SJSA1 (cell line): ENCODE data around the gene CMSS1. TPM values are rescaled to one million over a fixed set of nuclear protein-coding genes. Genes with fewer than 3 reads are reported as not detected.

Source experiments
- DNase-seq, 2 experiments: peaks; one replicate each; pipeline ENCODE4 v3.0.0-alpha.2; 2015 to 2020; ENCODE audit warnings: low spot score in 2 of 2, low read depth in 1 of 2
- H3K27ac ChIP-seq: fragments of 250-450 bp; sonication (Bioruptor Pico); 2 replicates; pipeline ENCODE4 v1.5.1; 2020; ENCODE audit warnings: mild to moderate bottlenecking, moderate library complexity
- H3K27me3 ChIP-seq: fragments of 250-450 bp; sonication (Bioruptor Pico); replicated peaks from 2 replicates; pipeline ENCODE4 v1.5.1; 2020; ENCODE audit warnings: mild to moderate bottlenecking, moderate library complexity
- H3K36me3 ChIP-seq: fragments of 250-450 bp; sonication (Bioruptor Pico); 2 replicates; pipeline ENCODE4 v1.5.1; 2020; ENCODE audit warnings: mild to moderate bottlenecking
- H3K4me1 ChIP-seq: fragments of 250-450 bp; sonication (Bioruptor Pico); replicated peaks from 2 replicates; pipeline ENCODE4 v1.6.1; 2021; ENCODE audit warnings: mild to moderate bottlenecking
- H3K4me3 ChIP-seq: fragments of 250-450 bp; sonication (Bioruptor Pico); 2 replicates; pipeline ENCODE4 v1.5.1; 2020; ENCODE audit warnings: mild to moderate bottlenecking
- H3K9me3 ChIP-seq: fragments of 250-450 bp; sonication (Bioruptor Pico); replicated peaks from 2 replicates; pipeline ENCODE4 v1.5.1; 2020; ENCODE audit warnings: mild to moderate bottlenecking
- total RNA-seq: library from RNA; depleted of rRNA; stranded (reverse); fragments of >200 nt; shearing (Covaris generic); gene quantifications from 2 replicates; pipeline ENCODE4 v1.2.3, GENCODE V29; 2014; rRNA removed

The CMSS1 gene
- total RNA-seq, 1 experiment from 2014 or later = 29.5 TPM

DNA sequence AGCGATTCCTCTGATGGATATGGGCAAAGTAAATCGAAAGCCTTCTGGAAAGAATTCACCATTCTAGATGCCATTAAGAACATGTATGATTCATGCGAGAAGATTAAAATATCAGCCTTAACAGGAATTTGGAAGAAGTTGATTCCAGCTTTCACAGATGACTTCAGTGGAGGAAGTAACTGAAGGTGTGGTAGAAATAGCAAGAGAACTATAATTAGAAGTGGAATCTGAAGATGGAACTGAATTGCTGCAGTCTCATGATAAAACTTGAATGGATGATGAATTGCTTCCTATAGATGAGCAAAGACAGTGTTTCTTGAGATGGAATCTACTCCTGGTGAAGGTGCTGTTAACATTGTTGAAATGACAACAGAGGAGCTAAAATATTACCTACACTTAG is 413.0 kb downstream of the CMSS1 start:
- no peak for DNase-seq
- H3K27ac ChIP-seq = no peak overlapping the region
- H3K36me3 ChIP-seq = no peaks in the 10 kb centered on the region
- no peak overlapping the region for H3K4me3 ChIP-seq
- no peaks in the 10 kb centered on the region; the same call in 1 of the 2 replicates for H3K9me3 ChIP-seq
- peaks cover 19% of the 10 kb centered on the region for H3K4me1 ChIP-seq
- H3K27me3 ChIP-seq = no peaks in the 10 kb centered on the region

Other genes starting within 250 kb of the CMSS1 start
- 42.2 and 54.8 TPM in 2 replicates for gene COL8A1, start 179.3 kb upstream of the CMSS1 start, total RNA-seq